DMS114 treated with DMSO at 0.1 percent for 48 hours (cell line): ENCODE data around the gene ANP32A.

Experiments
- DNase-seq: peaks from one replicate; lab custom pipeline; 2025; ENCODE audit not compliant: unreplicated experiment; lab: John Stamatoyannopoulos, UW

The ANP32A gene

GRCh38 chr15:68800875-68801274 lies 19.8 kb downstream of the ANP32A start:
- DNase-seq, result no peak

GRCh38 chr15:68798346-68799094 lies 22.2 kb downstream of the ANP32A start:
- no peak for DNase-seq

GRCh38 chr15:68797599-68798345 lies 22.9 kb downstream of the ANP32A start:
- DNase-seq, result no peak

GRCh38 chr15:68797191-68797590 lies 23.5 kb downstream of the ANP32A start:
- no peak for DNase-seq

GRCh38 chr15:68796576-68796975 lies 24.1 kb downstream of the ANP32A start:
- DNase-seq, result no peak

GRCh38 chr15:68795298-68795848 lies 25.3 kb downstream of the ANP32A start:
- DNase-seq, result no peak

- DNase-seq, result no peak
These were observed 25.8 kb downstream of the ANP32A start for GRCh38 chr15:68794863-68795262.

GRCh38 chr15:68794307-68794706 lies 26.4 kb downstream of the ANP32A start:
- DNase-seq, result no peak

- no peak for DNase-seq
These were observed 26.9 kb downstream of the ANP32A start for GRCh38 chr15:68793776-68794175.

GRCh38 chr15:68792901-68793766 lies 27.6 kb downstream of the ANP32A start:
- DNase-seq, result no peak

GRCh38 chr15:68791431-68792283 lies 29.0 kb downstream of the ANP32A start:
- no peak for DNase-seq

- DNase-seq, result no peak
These were observed 29.8 kb downstream of the ANP32A start for GRCh38 chr15:68790910-68791309.

- DNase-seq, result no peak
These were observed 30.5 kb downstream of the ANP32A start for GRCh38 chr15:68790242-68790575.

- no peak for DNase-seq
These were observed 31.0 kb downstream of the ANP32A start for GRCh38 chr15:68789534-68790241.

- DNase-seq, result no peak
These were observed 31.6 kb downstream of the ANP32A start for GRCh38 chr15:68789091-68789490.

- no peak for DNase-seq
These were observed 32.5 kb downstream of the ANP32A start for GRCh38 chr15:68788264-68788624.

- DNase-seq, result no peak
These were observed 33.0 kb downstream of the ANP32A start for GRCh38 chr15:68787609-68788263.

GRCh38 chr15:68786753-68787152 lies 33.9 kb downstream of the ANP32A start:
- DNase-seq, result no peak

GRCh38 chr15:68785541-68785940 lies 35.2 kb downstream of the ANP32A start:
- DNase-seq, result no peak
